Neutrophil (primary cell): ENCODE results near the gene MOGAT2.

ENCODE experiments used
- H3K27ac ChIP-seq: fragments of 200-600 bp; sonication (generic); 2 replicates; pipeline ENCODE4 v1.5.1; 2016; ENCODE audit warnings: mild to moderate bottlenecking, moderate library complexity
- H3K27me3 ChIP-seq: fragments of 200-600 bp; sonication (generic); 2 replicates; pipeline ENCODE4 v1.6.0; 2016; ENCODE audit warnings: mild to moderate bottlenecking
- H3K36me3 ChIP-seq: fragments of 200-600 bp; sonication (generic); 2 replicates; pipeline ENCODE4 v1.5.1; 2017
- H3K4me1 ChIP-seq, 2 experiments: fragments of 200-600 bp in 1 of 2; sonication (generic) in 1 of 2; 1 replicate in 1 of 2; 2 replicates in 1 of 2; pipeline versions ENCODE4 v1.5.1 to v1.6.1; 2013 to 2016; ENCODE audit warnings: low read depth in 1 of 2, low read length in 1 of 2, mild to moderate bottlenecking in 1 of 2, moderate library complexity in 1 of 2; ENCODE audit not compliant: control insufficient read depth in 1 of 2, insufficient read depth in 1 of 2
- H3K4me3 ChIP-seq, 2 experiments: fragments of 200-600 bp in 1 of 2; sonication (generic) in 1 of 2; 1 replicate in 1 of 2; 2 replicates in 1 of 2; pipeline ENCODE4 v1.5.1; 2013 to 2016; ENCODE audit warnings: low read depth in 1 of 2, low read length in 1 of 2, mild to moderate bottlenecking in 1 of 2, moderate library complexity in 1 of 2
- H3K9me3 ChIP-seq: fragments of 200-600 bp; sonication (generic); 2 replicates; pipeline ENCODE4 v1.5.1; 2016
- CTCF ChIP-seq: fragments of 200-600 bp; sonication (generic); IDR thresholded peaks from 2 replicates; pipeline ENCODE4 v1.5.1; 2016; ENCODE audit warnings: antibody characterized with exemption

Gene MOGAT2

GRCh38 chr11:75715688-75716087 lies 1.9 kb upstream of the MOGAT2 start:
- Histone ChIP-seq H3K27ac (no peak overlapping the region), H3K4me1 (no peaks in the 10 kb centered on the region), H3K4me3 (no peak overlapping the region), H3K27me3 (peaks cover 6% of the 10 kb centered on the region), H3K9me3 (no peaks in the 10 kb centered on the region), H3K36me3 (no peaks in the 10 kb centered on the region)
- TF ChIP-seq CTCF, result no peak

- Histone ChIP-seq H3K27ac (no peak overlapping the region), H3K36me3 (no peaks in the 10 kb centered on the region), H3K9me3 (no peaks in the 10 kb centered on the region), H3K4me3 (no peak overlapping the region), H3K4me1 (no peaks in the 10 kb centered on the region), H3K27me3 (peaks cover 6% of the 10 kb centered on the region)
- TF ChIP-seq CTCF, result no peak
These were observed 979 bp upstream of the MOGAT2 start for GRCh38 chr11:75716659-75717058.

GRCh38 chr11:75718419-75719339 lies 1.0 kb downstream of the MOGAT2 start:
- Histone ChIP-seq H3K4me3 (no peak overlapping the region), H3K27ac (no peak overlapping the region), H3K4me1 (no peaks in the 10 kb centered on the region), H3K27me3 (peaks cover 6% of the 10 kb centered on the region), H3K36me3 (no peaks in the 10 kb centered on the region), H3K9me3 (no peaks in the 10 kb centered on the region)
- no peak for TF ChIP-seq CTCF

- no peak overlapping the region for H3K27ac ChIP-seq
- no peak overlapping the region for H3K4me3 ChIP-seq
- no peaks in the 10 kb centered on the region for H3K4me1 ChIP-seq
- no peaks in the 10 kb centered on the region for H3K36me3 ChIP-seq
- H3K9me3 ChIP-seq, result no peaks in the 10 kb centered on the region
- H3K27me3 ChIP-seq, result no peaks in the 10 kb centered on the region
- no peak for TF ChIP-seq CTCF
These were observed 2.0 kb downstream of the MOGAT2 start for GRCh38 chr11:75719340-75720239.

GRCh38 chr11:75720639-75721038 lies 3.0 kb downstream of the MOGAT2 start:
- Histone ChIP-seq H3K27ac (no peak overlapping the region), H3K27me3 (no peaks in the 10 kb centered on the region)

More at GRCh38 chr11:75720639-75721038, 3.0 kb downstream of the MOGAT2 start:
- Histone ChIP-seq H3K36me3 (no peaks in the 10 kb centered on the region), H3K4me1 (no peaks in the 10 kb centered on the region), H3K4me3 (no peak overlapping the region), H3K9me3 (no peaks in the 10 kb centered on the region)
- TF ChIP-seq CTCF, result no peak
